ENCODE results near the gene RNF180.

DNA sequence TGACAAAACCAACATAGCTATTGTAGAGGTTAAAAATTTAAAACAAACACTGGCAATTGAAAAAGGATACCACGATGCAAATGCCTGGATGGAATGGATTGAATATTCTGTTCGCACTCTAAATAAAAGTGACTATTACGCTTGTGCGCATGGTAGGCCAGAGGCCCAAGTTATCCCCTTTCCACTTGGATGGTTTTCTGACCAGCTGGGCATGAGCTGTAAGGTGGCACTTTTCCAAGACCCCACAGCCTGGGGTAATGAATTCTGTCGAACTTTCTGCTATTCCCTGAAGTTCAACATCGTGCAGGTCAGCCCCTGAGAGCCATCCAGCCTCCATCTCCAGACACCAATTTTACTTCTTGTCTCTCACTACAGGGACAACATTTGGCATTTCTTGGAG is 5.4 kb upstream of the RNF180 start:
- TF ChIP-seq POLR2A (IDR thresholded peaks at IDR 0.05): no peak
- TF ChIP-seq, protein P1, sequence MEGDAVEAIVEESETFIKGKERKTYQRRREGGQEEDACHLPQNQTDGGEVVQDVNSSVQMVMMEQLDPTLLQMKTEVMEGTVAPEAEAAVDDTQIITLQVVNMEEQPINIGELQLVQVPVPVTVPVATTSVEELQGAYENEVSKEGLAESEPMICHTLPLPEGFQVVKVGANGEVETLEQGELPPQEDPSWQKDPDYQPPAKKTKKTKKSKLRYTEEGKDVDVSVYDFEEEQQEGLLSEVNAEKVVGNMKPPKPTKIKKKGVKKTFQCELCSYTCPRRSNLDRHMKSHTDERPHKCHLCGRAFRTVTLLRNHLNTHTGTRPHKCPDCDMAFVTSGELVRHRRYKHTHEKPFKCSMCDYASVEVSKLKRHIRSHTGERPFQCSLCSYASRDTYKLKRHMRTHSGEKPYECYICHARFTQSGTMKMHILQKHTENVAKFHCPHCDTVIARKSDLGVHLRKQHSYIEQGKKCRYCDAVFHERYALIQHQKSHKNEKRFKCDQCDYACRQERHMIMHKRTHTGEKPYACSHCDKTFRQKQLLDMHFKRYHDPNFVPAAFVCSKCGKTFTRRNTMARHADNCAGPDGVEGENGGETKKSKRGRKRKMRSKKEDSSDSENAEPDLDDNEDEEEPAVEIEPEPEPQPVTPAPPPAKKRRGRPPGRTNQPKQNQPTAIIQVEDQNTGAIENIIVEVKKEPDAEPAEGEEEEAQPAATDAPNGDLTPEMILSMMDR (IDR thresholded peaks at IDR 0.05): no peak

Data from thyroid gland (tissue), 4 donors.